Endodermal cell (in vitro differentiated cells): Measurements from ENCODE around the gene PROSER2. TPM values are rescaled to one million over a fixed set of nuclear protein-coding genes. Genes with fewer than 3 reads are reported as not detected.

Experiments used
- DNase-seq: peaks from one replicate; pipeline ENCODE4 v3.0.0-alpha.2; 2017
- H3K27ac ChIP-seq: 2 replicates; pipeline ENCODE4 v1.5.1; 2013; ENCODE audit warnings: mild to moderate bottlenecking, low read depth, low read length, moderate library complexity
- H3K27me3 ChIP-seq: 2 replicates; pipeline ENCODE4 v1.6.1; 2013; ENCODE audit warnings: mild to moderate bottlenecking, low read length, moderate library complexity; ENCODE audit not compliant: insufficient read depth, control insufficient read depth, poor library complexity, severe bottlenecking
- H3K36me3 ChIP-seq: 2 replicates; pipeline ENCODE4 v1.7.0; 2013; ENCODE audit warnings: mild to moderate bottlenecking, low read length, moderate library complexity; ENCODE audit not compliant: control insufficient read depth, insufficient read depth
- H3K4me1 ChIP-seq: one replicate; pipeline ENCODE4 v1.7.0; 2013; ENCODE audit warnings: low read length; ENCODE audit not compliant: control insufficient read depth, insufficient read depth
- H3K4me3 ChIP-seq: 2 replicates; pipeline ENCODE4 v1.5.1; 2013; ENCODE audit warnings: mild to moderate bottlenecking, low read length, moderate library complexity
- H3K9ac ChIP-seq: 2 replicates; pipeline ENCODE4 v1.6.1; 2013; ENCODE audit warnings: mild to moderate bottlenecking, low read length, moderate library complexity; ENCODE audit not compliant: poor library complexity, severe bottlenecking; ENCODE audit errors: extremely low read depth
- H3K9me3 ChIP-seq: 2 replicates; pipeline ENCODE4 v1.6.1; 2013; ENCODE audit warnings: mild to moderate bottlenecking, low read length, moderate library complexity; ENCODE audit not compliant: control insufficient read depth
- H3K27ac Mint-ChIP-seq: 2 replicates; pipeline ENCODE4 v1.8.0; 2020; ENCODE audit warnings: mixed read lengths
- H3K27me3 Mint-ChIP-seq: 2 replicates; pipeline ENCODE4 v1.8.0; 2021; ENCODE audit warnings: mild to moderate bottlenecking, mixed read lengths; ENCODE audit not compliant: insufficient read depth
- H3K36me3 Mint-ChIP-seq: 2 replicates; pipeline ENCODE4 v1.8.0; 2020; ENCODE audit warnings: low read depth, mixed read lengths
- H3K4me1 Mint-ChIP-seq: 2 replicates; pipeline ENCODE4 v1.8.0; 2020; ENCODE audit warnings: mixed read lengths
- H3K4me3 Mint-ChIP-seq: 2 replicates; pipeline ENCODE4 v1.8.0; 2020; ENCODE audit warnings: mild to moderate bottlenecking, moderate library complexity, mixed read lengths
- H3K9me3 Mint-ChIP-seq: 2 replicates; pipeline ENCODE4 v1.8.0; 2020; ENCODE audit warnings: mild to moderate bottlenecking, mixed read lengths
- WGBS, 2 experiments: methylation state at CpG; one replicate each; pipeline versions ENCODE4 v1.1.5 to v1.1.7; 2013; ENCODE audit warnings: missing lambda C conversion rate in 2 of 2, mixed read lengths in 1 of 2; ENCODE audit not compliant: insufficient coverage in 1 of 2, insufficient read length in 1 of 2; 5-methylcytosine and 5-hydroxymethylcytosine counted together
- total RNA-seq, 2 donors: library from RNA; stranded (reverse); fragmentation: NEBNext Ultra II Directional in 1 of 2; extraction: Animal tissue kit (Norgen Biotek cat#: 25700) in 1 of 2; gene quantifications; 2 replicates in 1 of 2; 3 replicates in 1 of 2; pipeline ENCODE4 v1.2.1, GENCODE V29; 2021
- TF ChIP-seq, protein P1 (sequence below): fragments of 200-600 bp; sonication (generic); conservative IDR thresholded peaks from 2 replicates; pipeline ENCODE4 v1.5.0; 2021; ENCODE audit warnings: antibody characterized with exemption, mild to moderate bottlenecking

The PROSER2 gene
- total RNA-seq, 2 donors from 2014 or later: 13.2 to 18.9 TPM

DNA sequence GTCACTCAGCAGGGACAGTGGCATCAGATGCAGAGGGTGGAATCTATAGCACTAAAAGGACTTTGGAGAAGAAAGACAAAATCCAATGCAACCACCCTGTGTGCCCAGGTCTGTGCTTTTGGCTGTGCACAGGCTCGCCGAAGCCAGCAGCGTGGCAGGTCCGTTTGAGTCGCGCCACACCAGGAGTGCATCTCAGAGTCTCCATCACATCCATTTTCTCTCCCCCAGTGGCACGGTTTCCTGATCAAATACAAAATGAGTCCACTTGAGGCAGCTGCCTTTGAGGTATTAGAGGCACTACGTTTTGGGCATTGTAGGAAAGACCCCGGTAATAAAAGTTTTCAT is 23.4 kb upstream of the PROSER2 start:
- no peaks in the 10 kb centered on the region for H3K27me3 ChIP-seq
- DNase-seq: no peak
- no peaks in the 10 kb centered on the region for H3K36me3 Mint-ChIP-seq
- no peaks in the 10 kb centered on the region for H3K27me3 Mint-ChIP-seq
- no peaks in the 10 kb centered on the region for H3K36me3 ChIP-seq
- peaks cover 13% of the 10 kb centered on the region for H3K9me3 ChIP-seq
- H3K4me3 ChIP-seq: no peak overlapping the region
- H3K4me1 Mint-ChIP-seq: peaks cover 3% of the 10 kb centered on the region
- WGBS, 2 experiments: 92 to 97% methylated on average over 9 of the region's 9 CpGs
- H3K4me3 Mint-ChIP-seq: no peak overlapping the region
- peaks cover 2% of the 10 kb centered on the region for H3K4me1 ChIP-seq
- no peak overlapping the region for H3K27ac ChIP-seq
- H3K9me3 Mint-ChIP-seq: peaks cover 40% of the 10 kb centered on the region
- TF ChIP-seq, protein P1, sequence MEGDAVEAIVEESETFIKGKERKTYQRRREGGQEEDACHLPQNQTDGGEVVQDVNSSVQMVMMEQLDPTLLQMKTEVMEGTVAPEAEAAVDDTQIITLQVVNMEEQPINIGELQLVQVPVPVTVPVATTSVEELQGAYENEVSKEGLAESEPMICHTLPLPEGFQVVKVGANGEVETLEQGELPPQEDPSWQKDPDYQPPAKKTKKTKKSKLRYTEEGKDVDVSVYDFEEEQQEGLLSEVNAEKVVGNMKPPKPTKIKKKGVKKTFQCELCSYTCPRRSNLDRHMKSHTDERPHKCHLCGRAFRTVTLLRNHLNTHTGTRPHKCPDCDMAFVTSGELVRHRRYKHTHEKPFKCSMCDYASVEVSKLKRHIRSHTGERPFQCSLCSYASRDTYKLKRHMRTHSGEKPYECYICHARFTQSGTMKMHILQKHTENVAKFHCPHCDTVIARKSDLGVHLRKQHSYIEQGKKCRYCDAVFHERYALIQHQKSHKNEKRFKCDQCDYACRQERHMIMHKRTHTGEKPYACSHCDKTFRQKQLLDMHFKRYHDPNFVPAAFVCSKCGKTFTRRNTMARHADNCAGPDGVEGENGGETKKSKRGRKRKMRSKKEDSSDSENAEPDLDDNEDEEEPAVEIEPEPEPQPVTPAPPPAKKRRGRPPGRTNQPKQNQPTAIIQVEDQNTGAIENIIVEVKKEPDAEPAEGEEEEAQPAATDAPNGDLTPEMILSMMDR: no peak
- no peak overlapping the region for H3K27ac Mint-ChIP-seq
- no peak overlapping the region for H3K9ac ChIP-seq

- Mint-ChIP-seq H3K27ac (no peak overlapping the region), H3K27me3 (no peaks in the 10 kb centered on the region), H3K4me1 (no peaks in the 10 kb centered on the region), H3K36me3 (no peaks in the 10 kb centered on the region), H3K9me3 (peaks cover 7% of the 10 kb centered on the region), H3K4me3 (no peak overlapping the region)
- Histone ChIP-seq H3K27ac (no peak overlapping the region), H3K36me3 (no peaks in the 10 kb centered on the region), H3K4me1 (peaks cover 2% of the 10 kb centered on the region), H3K9ac (no peak overlapping the region), H3K9me3 (no peaks in the 10 kb centered on the region), H3K4me3 (no peak overlapping the region), H3K27me3 (no peaks in the 10 kb centered on the region)
- TF ChIP-seq, protein P1: no peak
- WGBS, 2 experiments: 94 to 98% methylated on average over 13 to 16 of the region's 16 CpGs
- no peak for DNase-seq
Measured at GRCh38 chr10:11804336-11804735, 18.8 kb upstream of the PROSER2 start.

- Histone ChIP-seq H3K9ac (no peak overlapping the region), H3K27ac (no peak overlapping the region), H3K36me3 (no peaks in the 10 kb centered on the region), H3K9me3 (no peaks in the 10 kb centered on the region), H3K4me1 (no peaks in the 10 kb centered on the region), H3K27me3 (no peaks in the 10 kb centered on the region), H3K4me3 (no peak overlapping the region)
- Mint-ChIP-seq H3K9me3 (peaks cover 7% of the 10 kb centered on the region), H3K4me1 (peaks cover 6% of the 10 kb centered on the region), H3K4me3 (no peak overlapping the region), H3K36me3 (no peaks in the 10 kb centered on the region), H3K27ac (no peak overlapping the region), H3K27me3 (no peaks in the 10 kb centered on the region)
- TF ChIP-seq, protein P1: no peak
- DNase-seq: no peak
- 90 to 96% methylated on average over 3 to 4 of the region's 4 CpGs for WGBS, 2 experiments
Measured at GRCh38 chr10:11805792-11806191, 17.4 kb upstream of the PROSER2 start.
